NCI-H2081 (cell line): Measurements from ENCODE around the gene PKD1L1.

ENCODE experiments used
- DNase-seq, 2 experiments: peaks; one replicate each; lab custom pipeline; 2025; lab: John Stamatoyannopoulos, UW

The PKD1L1 gene

GRCh38 chr7:47735431-47736345 is 212.6 kb downstream of the PKD1L1 start:
- DNase-seq, result no peak

GRCh38 chr7:47734949-47735291 is 213.3 kb downstream of the PKD1L1 start:
- no peak for DNase-seq

- DNase-seq, result no peak
Measured at GRCh38 chr7:47734287-47734948, 213.8 kb downstream of the PKD1L1 start.

- DNase-seq, result no peak
Measured at GRCh38 chr7:47730142-47730541, 218.1 kb downstream of the PKD1L1 start.

DNA sequence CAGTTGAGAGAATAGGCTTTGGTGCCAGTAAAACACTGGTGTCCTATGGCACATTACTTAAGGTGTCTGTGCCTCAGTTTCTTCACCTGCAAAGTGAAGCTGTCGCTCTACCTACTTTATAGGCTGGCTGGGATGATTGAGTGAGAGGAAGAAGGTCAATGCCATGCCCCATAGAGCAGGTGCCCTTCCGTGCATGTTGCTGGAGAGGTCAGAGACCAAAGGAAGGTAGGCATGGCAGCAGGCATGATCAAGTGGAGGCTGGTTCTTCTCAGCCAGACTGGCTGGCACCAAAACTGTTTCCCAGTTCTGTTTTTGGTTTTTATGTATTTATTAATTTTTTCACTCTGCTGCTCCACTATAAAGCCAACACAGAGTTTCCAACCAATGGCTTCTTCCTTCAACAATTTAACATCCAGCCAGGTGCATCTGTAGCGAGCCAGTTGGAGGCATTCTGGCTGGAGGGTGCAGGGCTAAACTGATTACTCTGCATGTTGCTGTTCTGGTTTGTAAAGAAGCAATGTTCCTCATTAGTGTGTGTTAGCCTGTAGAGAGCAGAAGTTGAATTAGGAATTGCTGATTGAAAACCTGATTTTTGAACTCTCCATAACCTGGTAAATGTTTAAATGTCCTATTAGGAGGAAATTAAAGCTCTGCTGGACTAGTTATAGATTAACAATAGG is 222.1 kb downstream of the PKD1L1 start:
- DNase-seq, result no peak

GRCh38 chr7:47725031-47725780 is 223.1 kb downstream of the PKD1L1 start:
- DNase-seq, result no peak
